Measurements from ENCODE around the gene SH3TC2.

SH3TC2 gene

GRCh38 chr5:148995791-148996190 is 67.1 kb downstream of the SH3TC2 start:
- no peak for DNase-seq

DNA sequence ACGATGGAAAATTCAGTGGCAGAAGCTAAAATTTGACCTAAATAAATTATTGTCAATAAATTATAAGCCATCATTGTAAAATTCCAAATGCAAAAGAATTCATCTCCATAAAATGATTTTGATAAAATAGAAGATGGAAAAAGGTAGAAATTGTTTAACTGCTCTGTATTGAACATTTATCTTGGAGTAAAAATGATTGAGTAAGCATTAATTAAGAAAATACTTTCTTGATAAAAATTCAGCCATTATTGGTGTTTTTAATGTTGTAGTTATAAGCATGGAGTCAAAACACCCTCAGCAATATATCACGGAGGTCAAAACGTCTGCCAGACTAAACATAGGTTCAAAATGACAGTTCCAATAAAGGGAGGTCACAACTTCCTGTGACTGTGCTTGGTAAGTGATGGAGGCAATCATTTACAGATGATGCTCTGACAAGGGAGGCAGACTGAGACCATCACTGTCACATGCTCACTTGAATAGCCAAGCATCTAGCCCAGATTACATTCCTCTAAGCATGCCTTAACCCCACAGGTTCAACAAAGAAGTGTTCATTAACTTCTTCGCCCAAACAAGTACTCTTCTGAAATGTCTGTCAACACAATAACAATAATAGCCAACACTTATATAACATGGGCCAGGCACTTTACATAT is 69.5 kb downstream of the SH3TC2 start:
- DNase-seq = no peak

- no peak for DNase-seq
Measured at GRCh38 chr5:148992265-148992664, 70.6 kb downstream of the SH3TC2 start.

GRCh38 chr5:148991566-148991965 is 71.3 kb downstream of the SH3TC2 start:
- DNase-seq = no peak

DNA sequence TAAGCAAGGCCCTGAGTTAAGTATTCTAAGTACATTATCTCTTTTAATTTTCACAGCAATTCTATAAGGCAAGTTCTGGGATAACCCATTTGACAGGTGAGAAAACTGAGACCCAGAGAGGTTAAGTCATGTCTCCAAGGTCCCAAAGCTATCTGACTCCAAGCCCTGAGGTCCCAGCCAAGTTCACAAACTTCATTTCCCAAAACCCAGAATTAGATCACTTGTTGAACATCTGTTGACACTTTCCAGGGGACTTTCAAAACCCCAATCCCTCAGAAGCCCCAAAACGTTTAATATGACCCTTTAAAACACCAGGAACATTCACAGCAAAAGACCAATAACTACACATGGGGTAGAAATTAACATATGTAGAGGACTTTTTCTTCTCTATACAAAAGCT is 72.0 kb downstream of the SH3TC2 start:
- no peak for DNase-seq

GRCh38 chr5:148989567-148989966 is 73.3 kb downstream of the SH3TC2 start:
- no peak for DNase-seq

- no peak for DNase-seq
Measured at GRCh38 chr5:148988328-148988727, 74.5 kb downstream of the SH3TC2 start.

GRCh38 chr5:148986636-148987035 is 76.2 kb downstream of the SH3TC2 start:
- no peak for DNase-seq

- DNase-seq = no peak
Measured at GRCh38 chr5:148984345-148984744, 78.5 kb downstream of the SH3TC2 start.

GRCh38 chr5:148981353-148981752 is 81.5 kb downstream of the SH3TC2 start:
- DNase-seq = no peak

DNA sequence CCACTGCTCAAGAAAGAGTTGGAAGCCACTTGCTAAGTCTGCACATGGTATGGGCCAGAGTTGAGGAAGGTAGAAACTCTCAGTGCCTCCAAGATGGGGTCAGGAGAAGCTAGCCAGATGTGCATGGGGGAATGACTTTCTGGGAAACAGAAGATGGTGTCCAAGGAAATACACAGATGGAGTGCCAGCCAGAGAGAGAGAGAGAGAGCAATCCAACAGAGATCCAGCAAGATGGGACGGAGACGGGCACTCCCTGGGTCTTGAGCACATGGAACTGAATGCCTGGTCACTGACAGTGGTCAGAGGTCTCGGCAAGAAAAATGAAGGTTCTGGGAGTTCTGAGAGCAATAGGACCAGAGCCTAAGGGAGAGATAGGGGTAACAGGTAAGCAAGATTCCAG is 82.1 kb downstream of the SH3TC2 start:
- no peak for DNase-seq

DNA sequence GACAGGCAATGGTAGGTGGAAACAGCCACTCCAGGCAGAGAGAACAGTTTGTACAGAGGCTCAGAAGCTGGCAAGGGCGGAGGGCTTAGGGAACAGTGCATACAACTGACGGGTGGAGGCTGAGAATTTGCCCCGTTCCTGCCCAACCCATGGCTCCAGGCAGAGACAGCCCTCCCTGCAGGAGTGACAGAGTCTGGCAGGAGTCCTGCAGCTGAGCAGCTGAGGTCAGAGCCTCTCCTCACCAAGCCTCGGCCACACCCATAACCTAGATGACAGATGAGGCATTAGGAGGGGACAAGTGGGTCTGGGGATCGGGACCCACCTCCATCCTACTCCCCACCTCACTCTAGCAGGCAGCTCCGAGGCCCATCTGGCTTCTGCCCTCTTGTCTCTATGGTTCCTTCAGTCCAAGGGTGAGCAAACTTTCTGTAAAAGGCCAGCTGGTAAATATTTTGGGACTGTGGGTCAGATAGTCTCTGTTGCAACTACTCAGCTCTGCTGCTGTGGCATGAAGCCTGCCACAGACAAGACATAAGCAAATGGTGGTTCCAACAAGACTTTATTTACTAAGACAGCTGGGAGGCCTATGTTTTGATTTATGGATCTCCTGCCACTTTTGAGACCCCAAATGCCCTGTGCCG is 83.7 kb downstream of the SH3TC2 start:
- DNase-seq = no peak

DNA sequence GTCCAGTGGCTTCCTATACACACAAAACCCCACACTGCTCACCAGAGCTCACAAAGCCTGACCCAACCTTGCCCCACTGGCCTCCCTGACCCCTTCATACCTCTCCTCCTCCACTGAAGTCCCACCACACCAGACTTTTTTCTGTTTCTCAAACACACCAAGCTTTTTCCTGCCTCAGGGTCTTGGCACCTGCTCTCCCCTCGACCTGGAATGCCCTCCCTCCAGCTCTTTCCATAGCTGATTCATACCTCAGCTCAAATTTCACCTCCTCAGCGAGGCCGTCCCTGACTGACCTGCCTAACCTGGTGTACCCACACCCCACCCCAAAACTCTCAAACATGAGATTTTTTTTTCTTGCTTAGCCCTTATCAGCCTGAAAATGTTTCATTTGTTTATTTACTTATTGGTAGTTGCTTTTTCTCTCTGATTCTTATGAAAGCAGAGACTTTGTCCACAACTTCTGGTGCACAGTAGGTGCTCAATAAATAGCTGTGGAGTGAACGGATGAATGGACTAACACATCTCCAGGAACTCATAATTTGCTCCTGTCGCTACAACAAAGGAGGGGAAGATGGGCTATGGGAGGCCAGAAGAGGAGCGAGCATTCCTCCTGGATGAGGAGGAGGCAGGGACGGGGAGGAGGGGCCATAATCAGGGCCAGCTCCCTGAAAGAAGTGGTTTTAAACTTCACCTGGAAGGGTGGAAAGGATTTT is 84.3 kb downstream of the SH3TC2 start:
- DNase-seq = no peak

DNA sequence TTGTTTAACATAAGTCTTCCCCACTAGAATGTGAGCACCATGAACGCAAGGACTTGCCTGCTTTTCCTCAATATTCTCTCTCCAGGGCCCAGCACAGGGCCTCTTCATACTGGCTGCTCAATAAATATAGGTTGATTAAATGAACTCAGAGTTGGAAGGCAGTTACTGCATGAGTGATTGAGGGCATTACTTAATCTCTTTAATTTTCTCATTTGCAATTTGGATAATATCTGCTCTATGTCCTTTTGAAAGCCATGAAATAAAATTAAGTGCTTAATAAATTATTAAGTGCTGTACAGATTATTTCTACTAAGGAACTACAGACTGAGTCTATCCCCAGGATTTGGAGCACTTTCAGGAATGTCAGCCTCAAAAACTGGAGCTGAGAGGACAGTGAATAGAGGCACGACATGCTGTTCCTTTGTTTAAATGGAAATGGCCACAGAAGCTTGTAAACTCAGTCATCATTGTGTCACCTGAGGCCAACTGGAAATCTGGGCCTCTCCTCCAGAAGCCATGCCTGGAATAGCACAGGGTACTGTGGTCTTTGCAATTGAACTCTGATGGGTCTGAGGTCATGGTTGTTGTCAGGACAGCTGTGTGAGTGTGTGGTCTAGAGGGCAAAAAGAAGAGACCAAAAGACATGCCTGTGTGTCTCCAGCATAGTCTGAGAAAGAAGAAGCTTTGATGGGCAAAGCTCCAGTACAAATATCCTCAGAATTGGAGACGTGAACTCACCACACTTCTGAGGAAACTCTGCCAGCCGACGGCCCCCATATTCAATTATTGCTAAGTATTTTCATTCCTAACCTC is 86.1 kb downstream of the SH3TC2 start:
- DNase-seq = no peak

DNA sequence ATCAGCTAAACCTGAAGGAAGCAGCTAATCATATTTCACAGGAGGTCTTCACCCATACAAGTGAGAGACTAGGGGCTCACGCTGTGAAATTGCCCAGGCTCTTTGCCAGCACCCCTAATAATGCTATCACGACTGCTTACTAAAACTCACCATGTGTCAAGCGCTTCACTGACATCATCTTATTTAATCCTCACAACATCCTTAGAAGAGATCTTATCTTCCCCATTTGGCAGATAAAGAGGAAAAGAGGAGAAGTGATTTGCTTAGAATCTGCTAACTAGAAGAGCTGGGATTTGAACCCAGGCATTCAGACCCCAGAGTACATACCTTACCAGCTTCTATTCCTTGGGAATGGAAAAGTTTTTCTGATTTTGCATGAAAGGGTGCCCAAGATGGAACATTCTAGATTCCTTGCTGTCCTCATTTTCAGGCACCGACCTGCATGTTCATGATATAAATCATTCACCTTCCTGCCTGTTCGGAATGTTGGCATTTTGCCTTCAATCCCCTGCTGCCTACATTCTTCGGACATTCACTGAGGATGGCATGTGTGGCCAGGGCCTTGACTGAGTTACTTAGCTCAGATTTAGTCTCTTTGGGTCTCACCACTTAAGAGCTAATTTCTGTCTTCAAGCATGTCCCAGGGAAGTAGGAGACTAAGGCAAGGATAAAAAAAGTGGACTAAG is 88.1 kb downstream of the SH3TC2 start:
- no peak for DNase-seq

DNA sequence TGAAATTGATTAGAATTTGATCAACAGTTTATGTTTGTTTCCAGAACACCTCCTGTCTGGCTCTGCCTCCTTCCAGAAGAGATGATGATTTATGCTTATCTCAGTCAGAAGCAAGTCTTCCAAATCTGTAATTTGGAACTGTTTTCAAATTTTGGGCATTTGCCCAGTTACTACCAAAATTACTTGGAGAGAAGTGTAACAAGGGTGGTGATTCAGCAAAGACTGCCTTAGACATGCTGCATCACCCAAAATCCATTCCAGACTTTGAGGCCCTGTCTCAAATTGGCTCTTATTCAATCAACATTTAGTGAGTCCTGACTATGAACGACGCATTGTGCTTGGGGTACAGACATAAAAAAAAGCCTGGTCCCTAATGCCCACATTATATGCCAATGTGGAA is 89.4 kb downstream of the SH3TC2 start:
- DNase-seq = no peak

DNA sequence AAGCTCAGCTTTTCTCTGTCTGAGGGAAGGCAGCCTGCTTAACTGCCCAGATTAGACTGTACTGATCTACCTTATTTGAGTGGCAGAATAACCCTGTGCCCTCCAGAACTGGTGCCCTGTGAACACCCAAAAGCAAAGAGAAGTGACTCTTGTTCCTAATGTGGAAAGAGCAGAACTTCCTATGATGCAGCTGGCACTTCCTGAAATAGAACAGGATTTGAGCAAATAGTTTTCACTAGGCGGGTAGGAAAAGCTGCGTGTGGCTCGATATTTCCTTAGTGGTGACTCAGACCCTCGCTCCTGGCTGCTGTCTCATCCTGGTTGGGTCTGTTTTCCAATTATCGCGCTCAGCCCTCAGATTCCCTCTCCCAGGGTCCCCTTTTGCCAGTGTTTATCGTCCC is 89.9 kb downstream of the SH3TC2 start:
- DNase-seq = no peak

DNA sequence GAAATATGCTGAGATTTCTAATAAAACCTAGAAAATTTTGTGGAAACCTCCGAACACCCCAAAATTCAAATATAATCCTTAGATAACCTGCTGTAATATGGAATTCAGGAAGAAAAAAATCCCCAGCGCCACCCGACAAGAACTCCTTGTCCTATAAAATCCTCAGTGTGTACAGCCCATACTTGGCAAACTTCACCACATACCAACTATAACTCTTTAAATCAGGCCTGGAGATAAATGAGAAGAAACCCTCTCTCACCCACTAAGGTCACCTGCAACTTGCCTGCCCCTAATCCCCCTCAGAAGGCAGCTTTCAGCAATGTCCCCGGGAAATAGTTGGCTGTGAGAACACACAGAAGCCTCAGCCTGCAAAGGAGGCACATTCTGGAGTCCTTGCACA is 90.5 kb downstream of the SH3TC2 start:
- no peak for DNase-seq

GRCh38 chr5:148970876-148971275 is 92.0 kb downstream of the SH3TC2 start:
- no peak for DNase-seq

- no peak for DNase-seq
Measured at GRCh38 chr5:148970228-148970627, 92.6 kb downstream of the SH3TC2 start.

- DNase-seq = no peak
Measured at GRCh38 chr5:148969291-148969690, 93.6 kb downstream of the SH3TC2 start.

DNA sequence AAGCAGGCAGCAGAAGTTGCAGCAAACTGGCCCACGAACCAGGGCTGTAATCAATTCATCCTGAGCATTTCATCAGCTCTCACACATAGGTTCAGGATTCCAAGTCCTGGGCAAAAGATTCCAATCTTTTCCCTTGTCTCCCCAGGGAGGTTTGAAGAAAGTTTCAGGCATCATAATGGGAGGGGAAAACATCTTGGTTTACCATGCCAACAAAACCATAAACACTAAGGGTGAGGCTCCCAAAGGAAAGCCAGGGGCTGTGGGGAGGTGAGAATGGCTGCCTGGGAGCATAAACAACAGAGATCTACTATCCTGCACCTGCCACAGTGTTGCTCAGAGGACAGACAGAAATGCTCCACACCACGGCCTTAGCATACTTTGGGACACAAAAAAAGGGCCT is 94.6 kb downstream of the SH3TC2 start:
- no peak for DNase-seq

DNA sequence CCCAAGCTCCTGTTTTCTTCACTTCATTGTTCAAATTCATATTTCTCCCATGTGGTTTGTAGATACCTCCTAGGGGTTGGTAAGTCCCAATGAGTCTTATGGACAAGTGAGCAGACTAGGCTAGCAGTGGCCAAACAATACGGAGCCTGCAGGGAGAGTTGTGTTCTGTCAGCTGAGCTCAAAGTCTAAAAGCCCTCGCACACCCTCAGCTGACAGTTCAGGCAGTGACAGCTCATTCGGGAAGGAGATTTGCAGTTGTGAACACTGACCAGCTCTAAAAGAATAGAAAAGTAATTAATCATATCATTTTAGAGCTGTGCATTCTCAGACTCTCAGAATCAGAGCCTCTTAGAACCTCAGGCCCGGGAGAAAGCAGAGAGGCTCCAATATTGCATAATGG is 95.1 kb downstream of the SH3TC2 start:
- DNase-seq = no peak
